LHCN-M2 (cell line): ENCODE measurements around the gene TEX10. TPM values are rescaled to one million over a fixed set of nuclear protein-coding genes. Genes with fewer than 3 reads are reported as not detected.
A peak's percentile ranks its signal among the peaks of the same experiment; 100 is the strongest.
"Not testable (repeated sequence)": the region's sequence is repeated elsewhere in the genome, so short reads cannot be mapped to it uniquely, and the experiment has no call there.

Experiments
- DNase-seq: peaks from one replicate; pipeline ENCODE4 v3.0.0-alpha.2; 2012; ENCODE audit warnings: low read depth
- total RNA-seq: library from RNA; depleted of rRNA; stranded (reverse); fragments of >200 nt; gene quantifications from 2 replicates; pipeline ENCODE4 v1.2.3, GENCODE V29; 2014

Gene TEX10
- total RNA-seq, 1 experiment from 2014 or later: 48.7 TPM

- peak; percentile 24 for DNase-seq
Observed at GRCh38 chr9:100350188-100350587, 2.6 kb downstream of the TEX10 start.

DNA sequence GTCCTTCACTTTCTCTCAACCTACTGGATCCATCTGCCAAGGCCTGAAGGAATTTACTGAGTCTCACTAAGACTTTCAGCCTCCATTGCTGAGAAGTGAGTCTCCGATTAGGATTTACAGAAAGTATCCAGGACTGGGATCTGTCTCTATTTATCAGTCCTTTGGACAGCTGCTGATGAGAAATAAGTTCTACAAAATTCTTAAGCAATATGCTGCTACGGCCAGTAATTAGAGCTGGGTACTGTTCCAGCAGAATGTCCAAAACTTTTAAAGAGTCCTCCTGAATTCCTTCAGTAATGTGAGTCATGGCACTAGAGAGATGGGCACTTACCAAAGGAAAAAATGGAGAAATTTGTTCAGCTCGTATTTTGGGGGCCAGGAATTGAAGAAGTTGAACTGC lies 5.9 kb downstream of the TEX10 start:
- DNase-seq: peak; percentile 94

DNA sequence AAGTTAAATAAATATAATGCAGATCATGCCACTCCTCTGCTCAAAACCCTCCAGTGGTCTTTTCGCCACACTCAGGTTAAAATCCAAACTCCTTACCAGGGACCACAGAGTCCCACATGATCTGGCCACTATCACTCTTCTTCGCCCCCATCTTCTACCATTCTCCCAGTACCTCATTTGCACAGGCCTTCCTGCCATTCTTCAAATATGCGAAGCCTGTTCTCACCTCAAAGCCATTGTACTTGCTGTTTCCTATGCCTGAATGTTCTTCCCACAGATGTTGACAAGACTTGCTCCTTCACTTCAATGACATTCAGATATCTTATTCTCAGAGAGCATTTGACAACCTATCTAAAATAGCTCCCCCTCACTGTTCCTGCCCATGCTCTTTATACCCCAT lies 10.9 kb downstream of the TEX10 start:
- DNase-seq: no peak

DNA sequence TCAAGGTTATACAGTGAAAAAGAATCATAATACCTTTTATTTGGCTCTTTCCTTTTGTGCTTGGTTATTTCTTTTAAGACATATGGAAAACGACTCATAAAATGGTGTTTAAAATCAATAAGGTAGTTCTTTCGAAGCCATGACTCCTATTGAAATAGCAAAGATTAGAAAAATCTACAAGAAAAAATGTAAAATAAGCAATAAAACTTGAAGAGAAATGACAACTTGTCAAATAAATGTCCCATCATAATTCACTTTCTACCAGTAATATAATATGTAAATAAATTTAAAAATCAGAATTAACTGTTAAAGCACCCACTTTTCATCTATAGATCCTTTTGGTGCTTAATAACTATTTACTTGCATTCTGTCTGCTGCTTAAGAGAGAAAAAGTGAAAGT lies 12.5 kb downstream of the TEX10 start:
- DNase-seq: no peak

DNA sequence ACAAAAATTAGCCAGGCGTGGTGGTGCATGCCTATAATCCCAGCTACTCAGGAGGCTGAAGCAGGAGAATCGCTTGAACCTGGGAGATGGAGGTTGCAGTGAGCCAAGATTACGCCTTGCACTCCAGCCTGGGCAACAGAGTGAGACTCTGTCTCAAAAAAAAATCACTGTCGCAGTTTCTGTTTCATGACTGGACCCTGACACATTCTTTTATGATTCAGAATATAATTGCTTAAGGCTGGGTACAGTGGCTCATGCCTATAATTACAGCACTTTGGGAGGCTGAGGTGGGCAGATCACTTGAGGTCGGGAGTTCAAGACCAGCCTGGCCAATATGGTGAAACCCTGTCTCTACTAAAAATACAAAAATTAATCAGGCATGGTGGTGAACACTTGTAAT lies 14.0 kb downstream of the TEX10 start:
- DNase-seq: not testable (repeated sequence)

- peak; percentile 45 for DNase-seq
Observed at GRCh38 chr9:100324594-100325200, 28.0 kb downstream of the TEX10 start.

DNA sequence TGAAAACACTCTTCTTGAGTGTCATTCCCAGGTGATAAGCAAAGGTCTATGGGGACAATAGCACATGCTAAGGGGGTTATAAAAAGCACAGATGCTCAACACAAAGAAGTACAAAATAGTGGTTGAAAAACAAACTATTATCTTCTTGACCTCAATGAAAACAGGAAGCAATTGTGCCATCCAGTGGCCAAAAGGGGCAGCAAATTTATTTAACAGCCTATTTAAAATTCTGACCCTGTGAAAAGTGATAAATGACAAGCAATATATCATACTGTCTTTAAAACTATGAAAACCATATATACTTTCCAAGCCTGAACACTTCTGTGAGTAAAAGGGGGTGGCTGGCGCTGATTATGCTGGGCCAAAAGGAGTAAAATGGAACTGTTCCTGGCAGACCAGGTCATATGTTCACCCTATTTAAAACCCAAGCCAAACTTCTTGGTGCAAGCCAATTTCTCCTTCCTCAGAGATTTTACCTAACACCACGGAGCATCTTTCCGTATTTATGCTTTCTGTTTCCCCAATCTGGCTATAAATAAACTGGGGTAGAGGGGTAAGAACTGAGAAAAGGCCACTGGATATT lies 29.7 kb downstream of the TEX10 start:
- DNase-seq: peak; percentile 53

- peak; percentile 76 for DNase-seq
Observed at GRCh38 chr9:100317706-100318105, 35.0 kb downstream of the TEX10 start.

DNA sequence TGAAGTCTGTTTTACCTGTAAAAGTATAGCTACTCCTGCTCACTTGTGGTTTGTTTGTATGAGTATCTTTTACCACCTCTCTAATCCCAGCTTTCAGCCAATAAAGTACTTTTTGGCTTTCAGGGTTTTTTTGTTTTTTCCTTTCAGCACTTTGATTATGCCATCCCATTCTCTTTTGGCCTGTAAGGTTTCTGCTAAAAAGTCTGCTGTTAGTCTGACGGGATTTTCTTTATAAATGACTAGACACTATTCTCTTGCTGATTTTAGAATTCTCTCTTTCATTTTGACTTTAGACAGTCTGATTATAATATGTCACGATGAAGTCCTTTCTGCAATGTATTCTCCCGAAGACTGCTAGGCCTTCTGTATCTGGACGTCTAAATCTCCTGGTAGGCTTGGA lies 37.2 kb downstream of the TEX10 start:
- no peak for DNase-seq

GRCh38 chr9:100309992-100310391 lies 42.8 kb downstream of the TEX10 start:
- DNase-seq: no peak

GRCh38 chr9:100308965-100309564 lies 43.7 kb downstream of the TEX10 start:
- no peak for DNase-seq

- no peak for DNase-seq
Observed at GRCh38 chr9:100307080-100307479, 45.7 kb downstream of the TEX10 start.

DNA sequence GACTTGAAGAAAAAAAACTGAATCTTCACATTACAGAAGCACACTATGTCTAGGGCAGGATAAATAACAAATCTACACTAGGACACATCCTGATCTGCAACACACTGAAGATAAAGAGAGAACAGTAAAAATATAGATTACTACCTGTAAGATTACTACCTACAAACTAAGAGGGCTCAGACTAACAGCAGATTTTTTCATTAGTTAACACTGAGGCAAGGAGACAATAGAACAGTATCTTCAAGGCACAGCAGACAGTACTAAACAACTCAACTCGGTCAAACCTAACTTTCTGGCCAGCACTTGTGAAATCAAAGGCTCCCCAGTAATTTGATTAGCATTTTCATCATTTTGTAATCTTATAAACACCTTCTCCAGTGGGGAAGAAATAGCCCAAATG lies 46.5 kb downstream of the TEX10 start:
- DNase-seq: no peak

DNA sequence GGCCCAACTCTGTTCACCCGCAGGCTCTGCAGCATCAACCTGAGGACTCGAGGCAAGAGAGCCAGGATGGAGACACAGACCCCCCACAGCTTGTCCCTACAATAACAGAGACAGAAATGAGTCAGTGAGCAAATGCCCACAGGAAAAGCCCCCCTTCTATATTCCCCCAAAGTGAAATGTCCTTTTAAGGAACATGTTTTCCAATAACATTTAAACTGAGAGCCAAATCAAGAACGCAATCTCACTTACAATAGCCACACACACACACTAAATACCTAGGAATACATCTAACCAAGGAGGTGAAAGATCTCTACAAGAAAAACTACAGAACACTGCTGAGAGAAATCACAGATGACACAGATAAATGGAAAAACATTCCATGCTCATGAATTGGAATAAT lies 49.0 kb downstream of the TEX10 start:
- DNase-seq: no peak

- DNase-seq: no peak
Observed at GRCh38 chr9:100298378-100298777, 54.4 kb downstream of the TEX10 start.

DNA sequence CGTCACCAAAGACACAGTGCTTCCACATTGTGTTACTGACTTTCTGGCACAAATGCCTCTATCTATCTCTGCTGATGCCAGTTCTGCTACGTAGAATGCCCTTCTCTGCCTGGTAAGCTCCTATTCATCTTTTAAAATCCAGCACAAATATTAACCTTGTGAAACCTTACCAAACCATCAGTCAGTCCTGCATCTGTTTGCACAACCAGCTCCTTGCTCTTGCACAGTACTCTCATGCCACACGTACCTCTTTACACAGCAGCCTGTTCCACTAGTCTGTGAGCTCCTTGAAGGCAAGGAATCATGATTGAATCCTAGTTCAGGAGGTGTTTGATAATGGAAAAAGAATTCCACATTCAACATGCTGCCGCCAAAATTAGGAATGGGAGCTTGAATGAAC lies 56.3 kb downstream of the TEX10 start:
- no peak for DNase-seq

GRCh38 chr9:100295240-100295639 lies 57.5 kb downstream of the TEX10 start:
- no peak for DNase-seq

GRCh38 chr9:100294806-100295205 lies 57.9 kb downstream of the TEX10 start:
- DNase-seq: no peak

DNA sequence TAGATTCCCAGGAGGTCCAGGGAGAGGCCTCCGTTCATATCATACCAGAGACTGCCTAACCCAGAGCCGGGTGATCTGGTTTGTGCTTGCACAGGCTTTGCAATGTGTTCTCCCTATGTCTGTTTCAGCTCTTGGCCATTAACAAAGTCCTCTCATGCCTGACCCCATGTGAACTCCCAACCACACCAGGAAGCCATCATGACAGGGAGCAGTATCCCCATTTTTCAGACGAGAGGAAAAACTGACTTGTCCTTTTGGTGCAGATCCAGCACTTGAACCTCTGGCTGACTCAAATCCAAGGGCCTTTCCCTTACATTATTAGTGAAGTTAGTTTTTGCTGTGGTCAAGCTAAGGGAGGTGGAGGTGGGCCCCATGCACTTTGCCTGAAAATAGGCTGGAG lies 58.4 kb downstream of the TEX10 start:
- no peak for DNase-seq

GRCh38 chr9:100292414-100292813 lies 60.3 kb downstream of the TEX10 start:
- DNase-seq: no peak

- DNase-seq: no peak
Observed at GRCh38 chr9:100290714-100291113, 62.0 kb downstream of the TEX10 start.

DNA sequence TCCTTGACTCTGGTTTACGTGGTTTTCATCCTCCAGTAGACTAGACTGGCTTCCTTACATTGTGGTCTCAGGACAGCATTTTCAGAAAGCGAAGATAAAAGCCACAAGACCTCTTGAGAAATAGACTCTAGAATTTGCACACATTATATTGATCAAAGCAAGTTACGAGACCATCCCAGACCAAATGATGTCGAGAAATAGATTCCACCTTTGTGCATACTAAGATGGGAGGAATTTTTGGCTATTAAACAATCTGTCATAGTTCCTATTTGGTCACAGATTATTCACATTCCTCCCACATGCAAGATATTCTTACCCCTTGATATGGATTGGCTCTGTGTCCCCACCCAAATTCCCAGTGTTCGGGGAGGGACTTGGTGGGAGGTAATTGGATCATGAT lies 65.6 kb downstream of the TEX10 start:
- no peak for DNase-seq

DNA sequence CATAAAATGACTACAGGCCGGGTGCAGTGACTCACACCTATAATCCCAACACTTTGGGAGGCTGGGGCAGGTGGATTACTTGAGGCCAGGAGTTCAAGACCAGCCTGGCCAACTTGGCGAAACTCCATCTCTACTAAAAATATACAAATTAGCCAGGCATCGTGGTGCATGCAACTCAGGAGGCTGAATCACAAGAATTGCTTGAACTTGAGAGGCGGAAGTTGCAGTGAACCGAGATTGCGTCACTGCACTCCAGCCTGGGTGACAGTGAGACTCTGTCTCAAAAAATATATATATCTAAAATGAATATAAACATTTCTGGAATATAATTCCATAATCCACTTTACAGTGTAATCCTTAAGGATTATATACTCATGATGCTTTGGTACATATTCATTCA lies 66.5 kb downstream of the TEX10 start:
- no peak for DNase-seq
